Panc1 (cell line): ENCODE results near the gene ACACB.

Experiments used
- CTCF ChIP-seq: fragments of 450-650 bp; IDR thresholded peaks from 2 replicates; pipeline ENCODE4 v1.5.1; 2017; ENCODE audit warnings: mild to moderate bottlenecking
- TCF7L2 ChIP-seq: IDR thresholded peaks from 2 replicates; pipeline ENCODE4 v1.6.1; 2011; ENCODE audit warnings: mild to moderate bottlenecking, low read depth, low read length, inconsistent platforms

DNA sequence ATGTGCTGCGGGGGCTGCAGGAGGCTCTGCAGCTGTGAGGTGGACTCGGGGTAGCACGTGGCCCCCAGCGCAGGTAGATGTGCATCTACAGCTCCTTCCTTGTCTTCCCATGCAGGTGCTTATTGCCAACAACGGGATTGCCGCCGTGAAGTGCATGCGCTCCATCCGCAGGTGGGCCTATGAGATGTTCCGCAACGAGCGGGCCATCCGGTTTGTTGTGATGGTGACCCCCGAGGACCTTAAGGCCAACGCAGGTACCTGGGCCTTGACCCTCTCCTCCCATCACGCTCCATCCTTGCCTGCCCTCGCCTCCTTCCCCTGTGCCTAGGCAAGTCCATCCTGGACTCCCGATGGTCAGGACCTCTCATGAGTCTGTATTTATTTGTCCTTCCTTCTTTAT lies 51.4 kb downstream of the ACACB start:
- TF ChIP-seq CTCF, result no peak
- TF ChIP-seq TCF7L2, result no peak
